ENCODE measurements around the gene CLASRP. TPM values are rescaled to one million over a fixed set of nuclear protein-coding genes. Genes with fewer than 3 reads are reported as not detected.
"Not testable (repeated sequence)": the region's sequence is repeated elsewhere in the genome, so short reads cannot be mapped to it uniquely, and the experiment has no call there.

Gene CLASRP
- total RNA-seq, 1 donor from 2014 or later = 172 TPM

DNA sequence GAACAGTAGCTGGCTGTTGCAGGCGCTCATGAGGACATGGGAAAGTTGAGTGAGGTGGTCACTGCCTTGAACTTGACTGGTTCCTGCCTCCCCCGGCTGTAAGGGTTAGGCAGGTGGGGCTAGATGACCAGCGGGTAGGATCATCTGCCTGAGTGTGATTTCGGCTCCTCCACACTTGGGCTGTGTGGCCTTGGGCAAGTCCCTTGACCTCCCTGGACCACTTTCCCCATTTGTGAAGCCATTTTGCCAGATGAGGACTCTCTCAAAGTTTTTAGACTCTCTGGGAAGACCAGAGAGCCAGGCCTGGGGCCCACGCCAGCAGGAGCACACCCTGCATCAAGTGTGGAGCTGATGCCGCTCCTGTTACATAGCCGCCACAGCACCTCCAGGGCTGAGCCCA is 63.6 kb downstream of the CLASRP start:
- CTCF ChIA-PET = interaction anchor here (1.2 kb wide), 1 partner anchor 199 kb away, joined by 5 read pairs; no protein-coding TSS in a partner anchor
- peak overlapping the region; percentile 77 for H3K27ac Mint-ChIP-seq
- H3K4me3 Mint-ChIP-seq = no peak overlapping the region
- TF ChIP-seq, protein P1, sequence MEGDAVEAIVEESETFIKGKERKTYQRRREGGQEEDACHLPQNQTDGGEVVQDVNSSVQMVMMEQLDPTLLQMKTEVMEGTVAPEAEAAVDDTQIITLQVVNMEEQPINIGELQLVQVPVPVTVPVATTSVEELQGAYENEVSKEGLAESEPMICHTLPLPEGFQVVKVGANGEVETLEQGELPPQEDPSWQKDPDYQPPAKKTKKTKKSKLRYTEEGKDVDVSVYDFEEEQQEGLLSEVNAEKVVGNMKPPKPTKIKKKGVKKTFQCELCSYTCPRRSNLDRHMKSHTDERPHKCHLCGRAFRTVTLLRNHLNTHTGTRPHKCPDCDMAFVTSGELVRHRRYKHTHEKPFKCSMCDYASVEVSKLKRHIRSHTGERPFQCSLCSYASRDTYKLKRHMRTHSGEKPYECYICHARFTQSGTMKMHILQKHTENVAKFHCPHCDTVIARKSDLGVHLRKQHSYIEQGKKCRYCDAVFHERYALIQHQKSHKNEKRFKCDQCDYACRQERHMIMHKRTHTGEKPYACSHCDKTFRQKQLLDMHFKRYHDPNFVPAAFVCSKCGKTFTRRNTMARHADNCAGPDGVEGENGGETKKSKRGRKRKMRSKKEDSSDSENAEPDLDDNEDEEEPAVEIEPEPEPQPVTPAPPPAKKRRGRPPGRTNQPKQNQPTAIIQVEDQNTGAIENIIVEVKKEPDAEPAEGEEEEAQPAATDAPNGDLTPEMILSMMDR (IDR thresholded peaks at IDR 0.05) = no peak
- H3K36me3 Mint-ChIP-seq (ENCODE audit: low read depth) = peaks cover 3% of the 10 kb centered on the region
- no peaks in the 10 kb centered on the region for H3K27me3 Mint-ChIP-seq
- DNase-seq (no peak), ATAC-seq (ENCODE audit: low read depth) (no peak)
- peaks cover 59% of the 10 kb centered on the region for H3K4me1 Mint-ChIP-seq
- H3K9me3 Mint-ChIP-seq = no peaks in the 10 kb centered on the region
- POLR2A ChIA-PET = interaction anchor here (0.5 to 4.2 kb wide), 6 partner anchors 10 to 76 kb away, joined by 3 to 25 read pairs (median 4); partner anchors contain the start of genes BLOC1S3, GEMIN7, PPP1R37 and TRAPPC6A
- intact Hi-C loops (cut with micrococcal nuclease) = loop anchor here (2.0 kb wide), 1 partner anchor 14 kb away; no protein-coding TSS in a partner anchor

DNA sequence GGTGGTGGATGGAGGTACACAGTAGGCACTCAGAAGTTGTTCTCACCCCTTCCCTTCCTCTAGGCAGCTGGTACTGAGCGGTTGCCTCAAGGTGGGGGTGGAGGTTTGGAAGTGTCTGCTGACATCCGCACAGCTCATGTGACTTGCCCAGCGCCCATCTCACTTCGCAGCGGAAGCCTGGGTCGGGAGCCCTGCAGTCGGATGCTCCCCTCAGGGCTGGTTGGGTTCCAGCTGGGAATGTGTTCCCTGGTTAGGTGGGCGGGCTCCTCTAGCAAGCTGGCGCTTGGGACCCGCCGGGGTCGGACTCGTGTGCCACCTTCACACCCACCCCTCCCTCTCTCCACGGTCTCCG is 64.3 kb downstream of the CLASRP start:
- POLR2A ChIA-PET = interaction anchor here (0.5 to 4.2 kb wide), 7 partner anchors 11 to 75 kb away, joined by 3 to 25 read pairs (median 3); partner anchors contain the start of genes BLOC1S3, GEMIN7, PPP1R37 and TRAPPC6A
- ATAC-seq (ENCODE audit: low read depth) (peak; percentile 69), DNase-seq (no peak)
- no peaks in the 10 kb centered on the region for H3K27me3 Mint-ChIP-seq
- peaks cover 3% of the 10 kb centered on the region for H3K36me3 Mint-ChIP-seq (ENCODE audit: low read depth)
- H3K4me1 Mint-ChIP-seq = peaks cover 65% of the 10 kb centered on the region
- intact Hi-C loops (cut with micrococcal nuclease) = loop anchor here (1.0 to 2.0 kb wide), 2 partner anchors 10 to 14 kb away; partner anchors contain the start of gene PPP1R37
- no peaks in the 10 kb centered on the region for H3K9me3 Mint-ChIP-seq
- H3K27ac Mint-ChIP-seq = peak overlapping the region; percentile 77
- peak overlapping the region; percentile 57 for H3K4me3 Mint-ChIP-seq
- TF ChIP-seq, protein P1 (IDR thresholded peaks at IDR 0.05) = no peak
- CTCF ChIA-PET = interaction anchor here (0.8 to 1.4 kb wide), 4 partner anchors 9 to 446 kb away, joined by 3 to 5 read pairs (median 4); no protein-coding TSS in a partner anchor

- intact Hi-C loops (cut with micrococcal nuclease) = loop anchor here (1.0 to 2.0 kb wide), 2 partner anchors 10 to 13 kb away; partner anchors contain the start of gene PPP1R37
- ATAC-seq (ENCODE audit: low read depth) (peak; percentile 41), DNase-seq (no peak)
- ChIA-PET CTCF (interaction anchor here (0.8 to 1.4 kb wide), 4 partner anchors 9 to 446 kb away, joined by 3 to 5 read pairs (median 4); no protein-coding TSS in a partner anchor), POLR2A (interaction anchor here (0.5 to 4.2 kb wide), 7 partner anchors 11 to 74 kb away, joined by 3 to 25 read pairs (median 3); partner anchors contain the start of genes BLOC1S3, GEMIN7, PPP1R37 and TRAPPC6A)
- H3K27me3 Mint-ChIP-seq = no peaks in the 10 kb centered on the region
- peaks cover 65% of the 10 kb centered on the region for H3K4me1 Mint-ChIP-seq
- H3K36me3 Mint-ChIP-seq (ENCODE audit: low read depth) = peaks cover 3% of the 10 kb centered on the region
- TF ChIP-seq, protein P1 (IDR thresholded peaks at IDR 0.05) = no peak
- peak overlapping the region; percentile 77 for H3K27ac Mint-ChIP-seq
- peak overlapping the region; percentile 57 for H3K4me3 Mint-ChIP-seq
- H3K9me3 Mint-ChIP-seq = no peaks in the 10 kb centered on the region
These were observed 64.9 kb downstream of the CLASRP start for GRCh38 chr19:45103508-45104319.

- TF ChIP-seq, protein P1 (IDR thresholded peaks at IDR 0.05) = no peak
- H3K9me3 Mint-ChIP-seq = no peaks in the 10 kb centered on the region
- ATAC-seq (ENCODE audit: low read depth) = peak; percentile 50
- ChIA-PET POLR2A (interaction anchor here (0.7 to 4.2 kb wide), 2 partner anchors 12 to 30 kb away, joined by 4 to 25 read pairs; partner anchors contain the start of gene PPP1R37), CTCF (no interaction called here)
- peak overlapping the region; percentile 7 for H3K4me3 Mint-ChIP-seq
- intact Hi-C loops (cut with micrococcal nuclease) = no loop called here
- peak overlapping the region; percentile 77 for H3K27ac Mint-ChIP-seq
- H3K4me1 Mint-ChIP-seq = peaks cover 65% of the 10 kb centered on the region
- no peak for DNase-seq
- H3K36me3 Mint-ChIP-seq (ENCODE audit: low read depth) = no peaks in the 10 kb centered on the region
- no peaks in the 10 kb centered on the region for H3K27me3 Mint-ChIP-seq
These were observed 66.0 kb downstream of the CLASRP start for GRCh38 chr19:45104658-45105349.

GRCh38 chr19:45106363-45106762 is 67.5 kb downstream of the CLASRP start:
- H3K9me3 Mint-ChIP-seq; ATAC-seq (ENCODE audit: low read depth); H3K4me3 Mint-ChIP-seq; intact Hi-C loops (cut with micrococcal nuclease); H3K27me3 Mint-ChIP-seq; H3K27ac Mint-ChIP-seq; H3K36me3 Mint-ChIP-seq (ENCODE audit: low read depth); CTCF ChIA-PET; DNase-seq; POLR2A ChIA-PET: not testable (repeated sequence)
- peaks cover 76% of the 10 kb centered on the region for H3K4me1 Mint-ChIP-seq

All from activated B cell treated with CpG ODN at 0.5 μM for 24 hours (primary cell).